ENCODE results near the gene IER5L.

IER5L gene

GRCh38 chr9:129213551-129213950 lies 35.5 kb upstream of the IER5L start:
- TF ChIP-seq JUND (IDR thresholded peaks at IDR 0.05; ENCODE audit: low read depth), result no peak
- DNase-seq (ENCODE audit: low read depth in 1 of 2, low spot score in 1 of 2), result no peak
- in situ Hi-C loops (cut with HindIII; ENCODE audit: low pct_unique_long_range_greater_than_20kb, low sequenced_read_pairs), result no loop called here

DNA sequence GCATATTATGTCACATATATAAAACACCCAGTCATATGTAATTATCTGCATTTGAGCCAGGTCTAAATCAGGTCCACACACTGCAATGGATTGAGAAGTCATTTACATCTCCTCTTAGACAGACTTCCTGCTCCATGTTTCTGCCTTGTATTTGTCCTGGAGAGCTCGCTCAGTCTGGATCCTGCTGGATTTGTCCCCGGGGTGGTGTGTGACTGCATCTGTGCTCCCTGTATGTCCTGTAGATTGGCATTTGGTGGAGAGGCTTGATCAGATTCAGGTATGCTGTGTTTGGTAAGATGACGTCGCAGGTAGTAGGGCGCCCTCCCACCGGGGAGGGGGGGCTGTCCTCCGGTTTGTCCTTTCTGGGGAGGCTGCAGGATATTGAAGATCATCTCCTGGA lies 33.6 kb upstream of the IER5L start:
- TF ChIP-seq JUND (IDR thresholded peaks at IDR 0.05; ENCODE audit: low read depth), result no peak
- peak; percentile 60 to 77 for DNase-seq (ENCODE audit: low read depth in 1 of 2, low spot score in 1 of 2)
- in situ Hi-C loops (cut with HindIII; ENCODE audit: low pct_unique_long_range_greater_than_20kb, low sequenced_read_pairs), result no loop called here

DNA sequence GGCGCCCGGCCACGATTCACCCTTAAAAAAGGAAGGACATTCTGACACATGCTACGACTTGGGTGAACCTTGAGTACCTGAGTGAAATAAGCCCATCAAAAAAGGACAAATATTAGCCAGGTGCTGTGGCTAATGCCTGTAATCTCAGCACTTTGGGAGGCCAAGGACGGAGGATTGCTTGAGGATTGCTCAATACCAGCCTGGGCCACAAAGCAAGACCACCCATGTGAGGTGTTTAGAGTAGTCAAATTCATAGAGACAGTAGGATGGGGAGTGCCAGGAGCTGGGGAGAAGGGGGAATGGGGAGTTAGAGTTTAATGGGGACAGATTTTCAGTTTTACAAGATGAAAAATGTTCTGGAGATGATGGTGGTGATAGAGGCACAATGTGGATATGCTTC lies 32.1 kb upstream of the IER5L start:
- no peak for DNase-seq (ENCODE audit: low read depth in 1 of 2, low spot score in 1 of 2)
- in situ Hi-C loops (cut with HindIII; ENCODE audit: low pct_unique_long_range_greater_than_20kb, low sequenced_read_pairs), result no loop called here
- TF ChIP-seq JUND (IDR thresholded peaks at IDR 0.05; ENCODE audit: low read depth), result no peak

- DNase-seq (ENCODE audit: low read depth in 1 of 2, low spot score in 1 of 2), result peak in 1 of 2 experiments; percentile 47
- no peak for TF ChIP-seq JUND (IDR thresholded peaks at IDR 0.05; ENCODE audit: low read depth)
- in situ Hi-C loops (cut with HindIII; ENCODE audit: low pct_unique_long_range_greater_than_20kb, low sequenced_read_pairs), result no loop called here
These were observed 31.5 kb upstream of the IER5L start for GRCh38 chr9:129209580-129209979.

- no peak for DNase-seq (ENCODE audit: low read depth in 1 of 2, low spot score in 1 of 2)
- in situ Hi-C loops (cut with HindIII; ENCODE audit: low pct_unique_long_range_greater_than_20kb, low sequenced_read_pairs), result no loop called here
- TF ChIP-seq JUND (IDR thresholded peaks at IDR 0.05; ENCODE audit: low read depth), result no peak
These were observed 31.0 kb upstream of the IER5L start for GRCh38 chr9:129209109-129209508.

GRCh38 chr9:129208207-129209032 lies 30.4 kb upstream of the IER5L start:
- no peak for TF ChIP-seq JUND (IDR thresholded peaks at IDR 0.05; ENCODE audit: low read depth)
- in situ Hi-C loops (cut with HindIII; ENCODE audit: low pct_unique_long_range_greater_than_20kb, low sequenced_read_pairs), result no loop called here
- no peak for DNase-seq (ENCODE audit: low read depth in 1 of 2, low spot score in 1 of 2)

DNA sequence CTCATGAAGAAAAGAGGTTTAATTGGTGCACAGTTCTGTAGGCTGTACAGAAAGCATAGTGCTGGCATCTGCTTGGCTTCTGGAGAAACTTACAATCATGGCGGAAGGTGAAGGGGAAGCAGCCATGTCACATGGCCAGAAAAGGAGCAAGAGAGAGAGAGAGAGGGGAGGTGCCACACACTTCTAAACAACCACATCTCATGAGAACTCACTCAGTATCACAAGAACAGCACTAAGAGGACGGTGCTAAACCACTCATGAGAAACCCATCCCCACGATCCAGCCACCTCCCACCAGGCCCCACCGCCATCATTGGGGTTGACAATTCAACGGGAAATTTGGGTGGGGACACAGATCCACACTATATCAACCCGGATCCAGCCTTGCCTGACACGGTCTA lies 28.8 kb upstream of the IER5L start:
- no peak for TF ChIP-seq JUND (IDR thresholded peaks at IDR 0.05; ENCODE audit: low read depth)

DNA sequence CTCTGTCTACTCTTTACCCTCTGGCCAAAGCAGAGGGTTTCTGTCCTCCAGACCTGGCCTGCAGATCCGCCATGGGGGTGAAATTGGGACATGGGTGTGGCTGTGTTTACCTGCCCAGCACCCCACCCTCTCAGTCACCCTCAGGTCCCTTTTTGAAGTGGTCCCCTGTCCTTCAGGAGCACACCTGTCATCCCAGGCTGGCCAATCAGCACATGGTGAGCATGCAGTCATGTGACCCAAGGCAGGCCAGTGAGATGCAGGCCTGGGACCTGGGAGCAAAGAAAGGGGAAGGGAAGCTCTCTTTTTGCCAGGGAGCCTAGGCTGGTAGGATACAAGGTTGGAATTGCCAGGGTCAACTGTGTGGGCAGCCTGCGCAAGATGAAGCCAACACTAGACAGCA lies 28.3 kb upstream of the IER5L start:
- in situ Hi-C loops (cut with HindIII; ENCODE audit: low pct_unique_long_range_greater_than_20kb, low sequenced_read_pairs), result no loop called here

More for the DNA sequence above, 28.8 kb upstream of the IER5L start:
- in situ Hi-C loops (cut with HindIII; ENCODE audit: low pct_unique_long_range_greater_than_20kb, low sequenced_read_pairs), result no loop called here
- no peak for DNase-seq (ENCODE audit: low read depth in 1 of 2, low spot score in 1 of 2)

DNA sequence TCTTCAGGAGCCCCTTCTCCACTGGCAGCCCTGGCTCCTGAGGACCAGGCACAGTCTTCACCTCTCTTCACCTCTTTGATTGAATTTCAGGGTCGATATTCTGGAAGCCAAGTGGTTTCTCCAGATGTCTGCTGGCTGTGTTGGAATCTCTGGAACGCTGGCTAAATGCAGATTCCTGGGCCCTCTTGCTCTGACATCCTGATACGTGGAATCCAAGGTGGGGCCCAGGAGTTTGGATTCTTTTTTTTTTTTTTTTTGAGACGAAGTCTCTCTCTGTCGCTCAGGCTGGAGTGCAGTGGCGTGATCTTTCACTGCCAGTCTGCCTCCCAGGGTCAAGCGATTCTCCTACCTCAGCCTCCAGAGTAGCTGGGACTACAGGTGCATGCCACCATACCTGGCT lies 26.8 kb upstream of the IER5L start:
- TF ChIP-seq JUND (IDR thresholded peaks at IDR 0.05; ENCODE audit: low read depth), result no peak
- in situ Hi-C loops (cut with HindIII; ENCODE audit: low pct_unique_long_range_greater_than_20kb, low sequenced_read_pairs), result no loop called here
- DNase-seq (ENCODE audit: low read depth in 1 of 2, low spot score in 1 of 2), result no peak

More for the DNA sequence above, 28.3 kb upstream of the IER5L start:
- no peak for DNase-seq (ENCODE audit: low read depth in 1 of 2, low spot score in 1 of 2)
- TF ChIP-seq JUND (IDR thresholded peaks at IDR 0.05; ENCODE audit: low read depth), result no peak

DNA sequence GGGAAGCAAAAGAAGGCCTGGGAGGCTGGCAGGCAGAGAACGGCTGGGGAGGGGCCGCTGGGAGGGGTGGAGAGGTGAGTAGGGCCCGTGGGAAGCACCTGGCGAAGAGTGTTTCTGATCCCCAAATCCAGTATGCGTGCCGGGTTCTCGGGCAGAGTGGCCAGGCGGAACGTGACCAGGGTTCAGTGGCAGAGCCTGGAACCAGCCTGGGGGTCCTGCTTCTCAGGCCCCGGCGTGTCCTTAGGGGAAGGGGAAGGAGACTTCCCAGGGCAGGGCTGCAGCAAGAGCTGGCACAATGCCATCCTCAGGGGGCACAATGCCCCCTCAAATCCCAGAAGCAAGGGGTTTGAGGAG lies 25.5 kb upstream of the IER5L start:
- in situ Hi-C loops (cut with HindIII; ENCODE audit: low pct_unique_long_range_greater_than_20kb, low sequenced_read_pairs), result no loop called here
- no peak for DNase-seq (ENCODE audit: low read depth in 1 of 2, low spot score in 1 of 2)
- no peak for TF ChIP-seq JUND (IDR thresholded peaks at IDR 0.05; ENCODE audit: low read depth)

DNA sequence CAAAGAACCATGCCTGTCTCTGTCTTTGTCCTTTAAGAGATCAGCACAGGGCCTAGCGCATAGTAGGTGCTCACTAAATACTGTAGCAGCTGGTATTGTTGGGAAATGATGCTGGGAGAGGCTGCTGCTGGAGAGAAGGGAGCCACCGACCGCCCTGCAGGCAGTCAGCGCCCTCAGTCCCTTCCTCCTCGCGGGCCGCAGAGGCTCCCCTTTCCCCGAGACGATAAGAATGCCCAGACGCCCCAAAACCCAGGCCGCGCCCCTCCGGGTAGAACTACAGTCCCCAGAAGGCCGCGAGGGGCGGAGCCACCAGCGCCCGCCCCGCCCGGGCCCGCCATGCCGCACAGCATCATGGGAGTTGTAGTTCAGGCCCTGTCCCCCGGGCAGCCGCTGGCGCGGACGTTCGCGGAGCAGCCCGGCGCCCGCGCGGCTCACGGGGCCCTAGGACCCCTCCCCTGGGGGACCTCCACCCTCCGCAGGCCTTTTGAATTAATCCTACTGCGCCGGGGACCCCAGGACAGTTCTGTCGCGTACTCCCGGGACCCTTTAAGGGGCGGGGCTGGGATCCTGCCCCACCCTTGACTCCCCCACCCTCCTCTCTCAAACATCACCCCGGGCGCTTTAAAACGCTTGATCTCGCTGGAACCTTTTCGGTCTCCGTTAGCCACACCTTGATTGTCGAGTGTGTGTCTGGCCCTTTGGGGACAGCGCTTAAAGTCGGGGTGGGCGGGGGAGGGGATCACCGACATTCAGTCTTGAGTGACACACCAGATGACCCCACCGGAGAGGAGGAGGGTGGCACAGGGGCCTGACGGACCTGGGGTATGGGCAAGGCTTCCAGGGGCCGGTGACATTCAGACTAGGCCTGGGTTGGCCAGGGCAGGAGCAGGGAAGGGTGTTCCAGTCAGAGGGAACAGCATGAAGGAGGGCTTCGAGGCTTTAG lies 24.8 kb upstream of the IER5L start:
- TF ChIP-seq JUND (IDR thresholded peaks at IDR 0.05; ENCODE audit: low read depth), result no peak
- peak; percentile 73 to 89 for DNase-seq (ENCODE audit: low read depth in 1 of 2, low spot score in 1 of 2)
- in situ Hi-C loops (cut with HindIII; ENCODE audit: low pct_unique_long_range_greater_than_20kb, low sequenced_read_pairs), result no loop called here

DNA sequence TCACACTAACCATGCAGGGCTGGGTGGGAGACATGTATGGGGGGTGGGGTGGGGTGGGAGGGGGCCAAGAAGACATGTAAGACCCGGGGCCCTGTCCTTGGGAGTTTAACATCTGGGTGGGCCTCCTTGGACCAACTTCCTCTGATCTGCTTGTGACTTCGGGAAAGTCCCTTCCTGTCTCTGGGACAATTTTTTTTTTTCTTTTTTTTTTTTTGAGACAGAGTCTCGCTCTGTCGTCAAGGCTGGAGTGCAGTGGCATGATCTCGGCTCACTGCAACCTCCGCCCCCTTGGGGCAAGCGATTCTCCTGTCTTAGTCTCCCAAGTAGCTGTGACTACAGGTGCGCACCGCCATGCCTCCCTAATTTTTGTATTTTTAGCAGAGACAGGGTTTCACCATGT lies 23.8 kb upstream of the IER5L start:
- in situ Hi-C loops (cut with HindIII; ENCODE audit: low pct_unique_long_range_greater_than_20kb, low sequenced_read_pairs), result no loop called here
- no peak for TF ChIP-seq JUND (IDR thresholded peaks at IDR 0.05; ENCODE audit: low read depth)
- no peak for DNase-seq (ENCODE audit: low read depth in 1 of 2, low spot score in 1 of 2)

DNA sequence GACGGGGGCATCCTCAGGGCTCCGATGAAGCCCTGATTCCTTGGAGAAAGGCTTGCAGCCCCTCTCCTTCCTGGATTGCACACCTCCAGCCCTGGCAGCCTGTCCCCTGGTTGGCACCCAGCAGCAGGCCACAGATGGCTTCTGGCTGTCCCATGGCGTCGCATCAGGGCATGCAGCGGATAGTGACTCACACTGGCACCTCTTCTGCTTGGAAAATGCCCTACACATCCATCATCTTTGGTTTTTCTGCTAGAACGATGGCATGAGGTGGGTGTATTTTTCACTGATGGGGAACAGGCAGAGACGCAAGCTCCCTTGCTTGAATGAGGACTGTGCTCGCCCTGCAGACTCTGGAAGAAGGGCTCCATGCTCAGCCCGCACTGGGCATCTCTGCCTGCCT lies 23.2 kb upstream of the IER5L start:
- in situ Hi-C loops (cut with HindIII; ENCODE audit: low pct_unique_long_range_greater_than_20kb, low sequenced_read_pairs), result no loop called here
- TF ChIP-seq JUND (IDR thresholded peaks at IDR 0.05; ENCODE audit: low read depth), result no peak
- DNase-seq (ENCODE audit: low read depth in 1 of 2, low spot score in 1 of 2), result no peak

Measured in T47D (cell line).